Measurements from ENCODE around the gene PSMC5.

DNA sequence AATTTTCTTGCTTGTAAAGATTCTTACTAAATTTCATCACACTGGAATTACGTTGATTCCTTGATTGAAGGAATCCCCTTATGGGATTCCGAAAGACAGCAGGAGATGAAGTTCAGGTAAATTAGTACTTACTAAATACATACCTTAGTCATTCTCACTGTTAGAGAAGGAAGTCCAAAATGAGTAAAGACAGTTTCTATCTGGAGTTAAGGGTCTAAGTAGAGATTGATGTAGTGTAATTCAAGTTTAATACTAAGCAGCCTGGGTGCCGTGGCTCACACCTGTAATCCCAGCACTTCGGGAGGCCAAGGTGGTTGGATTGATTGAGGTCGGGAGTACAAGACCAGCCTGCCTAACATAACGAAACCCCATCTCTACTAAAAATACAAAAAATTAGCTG lies 43.7 kb upstream of the PSMC5 start:
- TF ChIP-seq CTCF (conservative IDR thresholded peaks at IDR 0.05 in 1 of 2, IDR thresholded peaks at IDR 0.05 in 1 of 2; ENCODE audit: extremely low read depth in 1 of 2, insufficient read depth in 1 of 2, low read depth in 1 of 2, low read length in 2 of 2) (no peak), EZH2 (IDR thresholded peaks at IDR 0.05; ENCODE audit: borderline replicate concordance, low read length) (no peak)

All from mammary epithelial cell (primary cell).